AG08396 (cell line): Measurements from ENCODE around the gene ARHGAP15.

Experiments used
- DNase-seq: peaks from one replicate; pipeline ENCODE4 v3.0.0; 2012; ENCODE audit warnings: low spot score, mixed read lengths

Gene ARHGAP15

DNA sequence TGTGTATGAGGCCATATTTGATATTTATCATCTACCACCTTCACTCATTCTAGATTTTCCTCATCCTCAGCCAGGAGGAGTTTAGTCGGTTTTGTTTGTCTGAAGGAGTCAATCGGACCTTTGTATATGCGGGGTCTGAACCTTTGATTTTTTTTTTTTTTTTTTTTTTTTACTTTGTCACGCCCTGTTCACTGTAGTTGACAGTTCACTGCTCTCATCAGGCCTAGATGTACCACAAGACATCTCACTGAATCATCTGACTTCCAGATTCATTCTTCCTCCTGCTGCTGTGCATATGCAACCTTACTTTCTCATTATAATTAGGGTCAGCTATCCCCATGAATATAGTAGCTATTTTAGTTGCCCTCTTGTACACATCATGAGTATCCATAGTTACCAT is 133.2 kb downstream of the ARHGAP15 start:
- DNase-seq = no peak

DNA sequence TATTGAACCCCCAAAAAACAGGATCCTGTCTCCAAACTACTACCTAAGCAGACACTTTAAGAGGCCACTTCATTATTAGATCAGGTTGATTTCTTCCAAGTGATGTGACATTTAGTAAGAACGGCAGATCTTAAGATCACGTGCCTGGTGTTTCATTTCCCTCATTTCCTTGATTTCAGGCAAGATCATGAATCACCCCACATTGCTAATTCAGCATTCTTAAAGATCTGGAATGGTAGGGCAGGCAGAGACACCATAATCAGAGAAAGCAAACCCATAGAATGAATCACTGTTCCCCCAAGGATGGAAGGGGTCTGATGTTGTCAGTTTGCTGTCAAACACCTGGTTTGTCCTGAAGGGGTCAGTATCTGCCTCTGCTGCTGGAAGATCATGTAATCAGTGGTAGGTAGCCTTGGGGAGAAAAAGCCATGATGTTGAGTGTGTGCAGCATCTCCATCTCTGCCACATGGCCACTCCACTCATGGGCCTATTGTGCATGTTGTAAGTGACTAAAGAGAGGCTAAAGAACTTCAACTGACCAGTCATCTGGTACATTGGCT is 133.9 kb downstream of the ARHGAP15 start:
- no peak for DNase-seq

- DNase-seq = peak; percentile 12
Observed at GRCh38 chr2:143264851-143265250, 135.6 kb downstream of the ARHGAP15 start.

DNA sequence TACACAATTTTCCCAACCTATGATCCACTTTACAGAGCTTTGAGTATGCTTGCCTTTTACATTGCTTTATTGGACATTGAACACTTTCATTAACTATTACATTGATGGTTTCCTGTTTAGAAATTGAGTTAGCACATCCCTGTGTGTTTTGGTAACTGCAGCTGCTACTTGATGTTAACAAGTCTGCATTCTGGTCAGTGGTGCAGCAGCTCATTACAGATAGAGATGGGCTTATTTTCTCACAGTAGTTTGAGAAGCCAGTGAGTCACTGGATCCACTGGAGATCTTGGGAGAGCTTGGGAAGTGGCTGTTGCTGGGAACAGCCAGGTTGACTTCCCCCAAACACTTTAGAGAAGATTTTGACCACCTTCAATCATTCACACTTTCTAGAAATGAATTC is 150.5 kb downstream of the ARHGAP15 start:
- DNase-seq = no peak

DNA sequence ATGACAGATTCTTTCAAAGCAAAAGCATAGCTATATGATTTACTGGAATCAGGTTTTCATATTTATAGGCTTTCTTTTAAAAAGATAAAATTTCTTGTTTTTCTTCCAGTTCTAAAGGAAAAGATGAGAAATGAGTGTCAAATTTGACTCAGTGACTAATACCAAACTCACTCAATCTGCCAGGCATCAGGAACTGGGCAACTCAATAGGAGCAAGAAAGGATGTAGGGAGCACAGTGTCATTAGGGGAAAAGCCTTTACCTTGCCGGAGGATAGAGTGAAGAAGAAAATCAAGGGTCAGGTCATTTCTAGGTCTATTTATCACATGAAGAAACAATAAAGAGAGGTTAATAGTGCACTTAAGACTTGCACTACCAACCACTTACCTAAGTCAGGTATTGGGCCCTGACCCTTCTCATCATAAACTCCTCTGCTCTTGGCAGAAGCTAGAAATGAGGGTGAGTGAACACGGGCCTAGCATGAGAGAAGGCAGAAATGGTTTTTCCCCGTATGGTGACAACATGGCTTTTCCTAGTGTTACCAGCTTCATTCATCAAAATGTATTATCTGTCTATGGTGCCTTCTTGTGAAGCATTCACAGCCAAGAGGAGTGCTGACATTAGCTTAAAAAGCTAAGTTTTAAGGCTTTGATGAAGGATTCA is 151.0 kb downstream of the ARHGAP15 start:
- DNase-seq = no peak

- no peak for DNase-seq
Observed at GRCh38 chr2:143282684-143283083, 153.5 kb downstream of the ARHGAP15 start.

GRCh38 chr2:143284087-143284675 is 155.0 kb downstream of the ARHGAP15 start:
- DNase-seq = peak; percentile 19

- no peak for DNase-seq
Observed at GRCh38 chr2:143289025-143289424, 159.8 kb downstream of the ARHGAP15 start.

GRCh38 chr2:143290221-143290620 is 161.0 kb downstream of the ARHGAP15 start:
- no peak for DNase-seq

- DNase-seq = no peak
Observed at GRCh38 chr2:143294068-143294467, 164.8 kb downstream of the ARHGAP15 start.

DNA sequence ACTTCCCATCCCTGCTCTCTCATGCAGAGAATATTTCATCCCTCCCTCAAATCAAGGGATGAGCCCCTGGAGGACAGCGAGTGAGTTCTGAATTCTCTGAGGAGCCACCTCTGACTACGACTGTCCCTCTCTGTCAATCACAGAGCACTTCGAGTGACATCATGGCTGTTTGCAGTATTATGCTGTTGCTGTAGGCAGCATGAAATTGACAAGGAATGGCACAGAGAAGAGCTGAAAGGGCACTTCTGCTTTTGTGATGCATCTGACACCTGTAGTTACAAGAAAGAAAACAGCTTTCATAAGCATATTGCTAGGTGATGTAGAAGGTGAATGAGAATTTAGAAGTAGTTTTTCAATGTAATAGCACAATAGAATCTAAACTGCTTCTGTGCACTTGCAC is 166.9 kb downstream of the ARHGAP15 start:
- DNase-seq = no peak

DNA sequence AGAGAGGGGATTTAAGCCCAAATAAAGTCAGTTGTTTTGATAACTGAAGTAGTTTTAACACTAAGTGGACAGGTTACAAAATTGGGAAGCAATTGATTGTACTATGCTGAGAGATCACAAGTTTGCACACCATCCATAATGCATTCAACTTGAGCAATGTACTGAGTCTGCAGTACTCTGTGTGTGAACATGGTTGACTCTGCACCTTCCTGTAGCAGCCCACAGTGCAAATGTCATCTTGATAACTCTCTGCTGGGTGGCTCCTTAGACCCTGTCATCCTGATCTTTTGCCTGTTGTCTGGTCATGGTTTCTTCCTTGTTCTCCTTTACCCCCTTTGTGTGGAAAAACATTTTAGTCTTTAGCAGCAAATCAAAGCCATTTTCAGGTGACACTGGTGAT is 168.0 kb downstream of the ARHGAP15 start:
- DNase-seq = no peak

DNA sequence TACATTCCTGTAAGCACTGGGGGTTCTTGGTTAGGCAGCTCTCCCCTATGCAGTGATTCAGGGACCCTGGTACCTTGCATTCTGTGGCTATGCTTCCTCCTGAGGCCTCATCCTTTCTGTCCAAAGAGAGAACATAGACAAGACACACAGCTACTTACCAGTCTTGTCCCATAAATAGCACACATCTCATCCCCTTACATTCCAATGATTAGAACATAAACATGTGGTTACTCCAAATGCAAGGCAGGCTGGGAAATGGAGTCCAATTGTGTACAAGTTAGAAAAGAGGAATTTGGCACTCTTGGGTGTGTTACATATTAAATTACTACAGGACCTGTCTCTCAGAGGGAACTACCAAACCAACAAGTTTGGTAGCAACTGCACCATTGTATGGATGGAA is 171.3 kb downstream of the ARHGAP15 start:
- DNase-seq = peak; percentile 10

DNA sequence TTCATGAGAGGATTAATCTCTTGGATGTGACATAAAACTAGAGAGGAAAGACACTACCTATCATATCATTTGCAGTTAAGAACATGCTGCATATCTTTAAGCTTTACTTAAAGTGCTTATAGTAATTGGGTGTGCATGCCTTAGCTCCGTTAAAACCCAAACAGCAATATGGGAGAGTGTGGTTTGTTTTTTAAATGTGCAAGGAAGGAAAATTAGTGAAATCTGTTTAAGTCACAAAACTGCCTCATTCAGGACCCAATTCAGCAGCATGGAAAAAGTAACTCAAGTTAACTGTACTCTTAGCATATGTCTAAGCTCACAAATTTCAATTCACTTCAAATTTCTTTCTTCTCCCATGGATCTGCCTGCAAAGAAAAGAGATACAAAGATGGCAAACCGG is 182.2 kb downstream of the ARHGAP15 start:
- DNase-seq = no peak

GRCh38 chr2:143312441-143312840 is 183.2 kb downstream of the ARHGAP15 start:
- no peak for DNase-seq

- no peak for DNase-seq
Observed at GRCh38 chr2:143313861-143314260, 184.6 kb downstream of the ARHGAP15 start.

- DNase-seq = no peak
Observed at GRCh38 chr2:143321994-143322393, 192.8 kb downstream of the ARHGAP15 start.

GRCh38 chr2:143329288-143329687 is 200.1 kb downstream of the ARHGAP15 start:
- DNase-seq = no peak

DNA sequence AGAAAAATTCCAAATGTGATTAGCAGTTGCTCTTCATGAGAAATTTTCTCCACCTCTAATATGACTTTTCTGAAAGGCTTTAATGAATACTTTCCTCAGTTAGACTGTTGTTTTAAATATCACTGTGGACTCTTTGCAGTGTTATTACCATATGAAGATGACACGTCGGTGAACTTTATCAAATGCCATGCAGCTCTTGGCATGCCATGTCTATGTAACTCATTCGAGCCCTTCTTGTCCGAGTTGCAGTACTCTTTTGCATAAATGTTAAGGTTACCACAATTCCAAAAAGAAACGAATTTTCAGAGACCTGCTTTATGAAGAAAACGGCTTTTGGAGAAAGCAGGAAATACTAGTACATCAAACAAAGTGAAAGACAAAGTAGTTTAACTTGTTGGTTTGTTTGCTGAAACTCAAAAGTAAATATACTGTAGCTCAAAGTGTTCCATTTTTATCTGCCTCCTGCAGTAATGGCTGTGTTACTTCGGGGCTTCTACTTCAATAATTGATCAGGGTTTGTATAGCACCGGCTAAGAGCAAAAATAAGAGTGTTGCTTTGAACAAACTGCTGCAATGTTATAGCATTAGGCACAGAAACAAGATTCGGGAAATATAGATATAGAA is 204.1 kb downstream of the ARHGAP15 start:
- no peak for DNase-seq

- no peak for DNase-seq
Observed at GRCh38 chr2:143333847-143334246, 204.6 kb downstream of the ARHGAP15 start.

- no peak for DNase-seq
Observed at GRCh38 chr2:143334837-143335236, 205.6 kb downstream of the ARHGAP15 start.

DNA sequence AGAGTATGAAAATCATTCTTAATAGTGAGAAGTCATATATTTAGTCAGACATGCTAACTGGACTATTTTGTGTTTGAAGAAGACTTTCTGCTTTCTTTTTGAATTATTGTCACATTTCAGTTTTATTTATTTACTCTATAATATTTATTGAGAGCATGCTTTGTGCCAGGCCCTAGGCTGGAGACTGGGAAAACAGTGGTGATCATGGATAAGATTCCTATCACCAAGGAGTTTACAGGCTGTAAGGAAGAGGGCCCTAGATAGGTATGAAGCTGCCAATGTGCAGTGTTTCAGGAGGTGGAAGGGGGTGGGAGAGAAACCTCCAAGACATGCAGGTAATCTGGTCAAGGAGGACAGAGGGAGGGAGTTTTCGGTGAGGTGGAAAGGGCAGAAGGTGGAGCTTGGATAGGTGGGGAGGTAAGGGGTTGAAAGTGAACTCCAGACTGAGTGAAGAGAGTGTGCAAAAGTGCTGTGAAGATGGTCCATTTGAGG is 207.5 kb downstream of the ARHGAP15 start:
- DNase-seq = no peak

- DNase-seq = no peak
Observed at GRCh38 chr2:143341478-143341877, 212.3 kb downstream of the ARHGAP15 start.
